GM04504 (cell line): ENCODE measurements around the gene DND1.
"Not testable (repeated sequence)": the region's sequence is repeated elsewhere in the genome, so short reads cannot be mapped to it uniquely, and the experiment has no call there.

Source experiments
- DNase-seq: peaks from one replicate; pipeline ENCODE4 v3.0.0-alpha.2; 2012; ENCODE audit warnings: low read depth

The DND1 gene

DNA sequence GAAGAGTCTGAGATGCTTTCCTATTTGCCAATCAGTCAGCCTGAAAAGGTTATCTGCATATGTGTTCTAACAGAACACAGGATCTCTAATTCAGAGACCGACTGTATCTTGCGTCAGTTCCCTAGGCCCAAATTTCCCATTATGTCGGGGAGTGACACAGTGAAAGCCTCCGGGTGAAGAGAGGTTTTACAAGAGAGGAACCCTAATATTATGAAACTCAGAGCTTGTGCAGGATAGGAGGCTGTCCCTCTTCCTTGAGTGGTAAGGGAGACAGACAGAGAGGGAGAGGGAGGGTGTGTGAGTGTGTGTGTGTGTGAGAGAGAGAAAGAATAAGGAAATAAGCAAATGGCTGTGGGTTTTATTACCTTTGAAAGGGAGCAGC lies 42.3 kb downstream of the DND1 start:
- no peak for DNase-seq

- no peak for DNase-seq
Observed at GRCh38 chr5:140630292-140631035, 42.9 kb downstream of the DND1 start.

DNA sequence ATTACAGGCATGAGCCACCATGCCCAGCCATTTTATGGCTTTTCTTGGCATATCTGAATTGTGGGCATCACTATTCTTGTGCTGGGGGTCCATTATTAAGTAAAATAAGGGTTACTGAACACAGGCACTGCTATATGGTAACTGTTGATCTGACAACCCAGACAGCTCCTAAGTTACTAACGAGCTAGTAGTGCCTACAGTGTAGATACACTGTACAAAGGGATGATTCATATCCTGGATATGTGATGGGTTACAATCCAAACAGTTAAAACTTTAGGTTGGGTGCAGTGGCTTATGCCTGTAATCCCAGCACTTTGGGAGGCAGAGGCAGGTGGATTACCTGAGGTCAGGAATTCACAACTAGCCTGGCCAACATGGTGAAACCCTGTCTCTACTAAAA lies 44.7 kb downstream of the DND1 start:
- DNase-seq = no peak

- DNase-seq = no peak
Observed at GRCh38 chr5:140627972-140628371, 45.4 kb downstream of the DND1 start.

GRCh38 chr5:140624886-140625285 lies 48.5 kb downstream of the DND1 start:
- not testable (repeated sequence) for DNase-seq

- not testable (repeated sequence) for DNase-seq
Observed at GRCh38 chr5:140623061-140623460, 50.3 kb downstream of the DND1 start.

DNA sequence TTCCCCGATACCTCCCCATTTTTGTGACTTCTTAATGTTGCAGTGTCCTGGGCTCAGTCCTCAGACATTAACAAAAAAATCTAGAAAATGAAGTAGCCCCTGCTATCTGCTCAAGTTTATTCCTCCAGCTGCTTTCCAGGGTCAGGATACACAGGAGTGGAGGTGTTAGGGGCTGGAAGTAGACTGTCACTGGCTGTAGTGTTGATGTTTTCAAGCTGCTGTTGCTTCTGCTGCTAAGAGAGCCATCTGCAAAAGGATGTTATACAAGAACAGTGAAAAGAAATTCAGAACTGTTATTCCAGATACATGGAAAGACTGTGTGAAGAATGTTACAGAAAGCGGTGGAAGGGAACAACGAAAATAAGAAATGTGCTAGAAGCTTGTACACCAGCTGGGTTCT lies 51.1 kb downstream of the DND1 start:
- no peak for DNase-seq
